ENCODE results near the gene ARL8A. TPM values are rescaled to one million over a fixed set of nuclear protein-coding genes. Genes with fewer than 3 reads are reported as not detected.

ARL8A gene
- total and polyA plus RNA-seq, 2 experiments from 2014 or later, result 30.3 to 32.7 TPM

- H3K79me2 ChIP-seq (replicated peaks; ENCODE audit: insufficient read depth), result no peaks in the 10 kb centered on the region
- H3K27ac ChIP-seq (ENCODE audit: low read depth), result peak overlapping the region; percentile 5; the same call in 1 of the 2 replicates
- Mint-ChIP-seq H3K4me3 (peak overlapping the region; percentile 55), H3K36me3 (ENCODE audit: low read depth) (no peaks in the 10 kb centered on the region), H3K27me3 (ENCODE audit: insufficient read depth, low read depth, poor library complexity) (peaks cover 6% of the 10 kb centered on the region), H3K4me1 (peaks cover 34% of the 10 kb centered on the region), H3K27ac (peak overlapping the region; percentile 95), H3K9me3 (no peaks in the 10 kb centered on the region)
- DNase-seq (ENCODE audit: low spot score), result peak; percentile 86
- no peaks in the 10 kb centered on the region for H4K20me1 ChIP-seq (replicated peaks; ENCODE audit: insufficient read depth)
- H3K4me3 ChIP-seq, result 0 out of 2 replicates have a peak overlapping the region, but pooled peaks have one; percentile 29
- TF ChIP-seq POLR2AphosphoS5 (IDR thresholded peaks at IDR 0.05; ENCODE audit: low read depth), result peak; percentile 54
- TF ChIP-seq CREB1 (CRISPR knock-in tag; IDR thresholded peaks at IDR 0.05; ENCODE audit: low read depth), result peak; percentile 92
- TF ChIP-seq JUNB (IDR thresholded peaks at IDR 0.05; ENCODE audit: unreplicated experiment), result no peak
- H3K36me3 ChIP-seq (ENCODE audit: insufficient read depth), result no peaks in the 10 kb centered on the region
- no peaks in the 10 kb centered on the region for H3K9me2 ChIP-seq (ENCODE audit: insufficient read depth)
- H3K4me2 ChIP-seq, result peak overlapping the region; percentile 23
- H3K27me3 ChIP-seq (ENCODE audit: insufficient read depth), result no peaks in the 10 kb centered on the region
- peak overlapping the region; percentile 0; the same call in 1 of the 2 replicates for H2AFZ ChIP-seq
- H3K4me1 ChIP-seq (ENCODE audit: insufficient read depth), result peaks cover 15% of the 10 kb centered on the region
- peak; percentile 76 for ATAC-seq
- H3F3A ChIP-seq (replicated peaks; ENCODE audit: low read depth), result no peaks in the 10 kb centered on the region
These were observed 38.8 kb downstream of the ARL8A start for GRCh38 chr1:202105571-202106339.

GRCh38 chr1:202104073-202104472 is 40.5 kb downstream of the ARL8A start:
- Mint-ChIP-seq H3K27me3 (ENCODE audit: insufficient read depth, low read depth, poor library complexity) (peaks cover 6% of the 10 kb centered on the region), H3K4me1 (peaks cover 34% of the 10 kb centered on the region), H3K27ac (no peak overlapping the region), H3K9me3 (no peaks in the 10 kb centered on the region), H3K36me3 (ENCODE audit: low read depth) (no peaks in the 10 kb centered on the region), H3K4me3 (no peak overlapping the region)
- ATAC-seq, result no peak
- Histone ChIP-seq H3K4me1 (ENCODE audit: insufficient read depth) (peaks cover 15% of the 10 kb centered on the region), H2AFZ (peak overlapping the region; percentile 56), H3K27me3 (ENCODE audit: insufficient read depth) (no peaks in the 10 kb centered on the region), H3K36me3 (ENCODE audit: insufficient read depth) (no peaks in the 10 kb centered on the region), H3K4me2 (no peak overlapping the region), H3F3A (replicated peaks; ENCODE audit: low read depth) (no peaks in the 10 kb centered on the region), H3K79me2 (replicated peaks; ENCODE audit: insufficient read depth) (no peaks in the 10 kb centered on the region), H4K20me1 (replicated peaks; ENCODE audit: insufficient read depth) (no peaks in the 10 kb centered on the region), H3K27ac (ENCODE audit: low read depth) (no peak overlapping the region; the same call in 1 of the 2 replicates), H3K4me3 (no peak overlapping the region), H3K9me2 (ENCODE audit: insufficient read depth) (no peaks in the 10 kb centered on the region)
- DNase-seq (ENCODE audit: low spot score), result no peak
- TF ChIP-seq CREB1 (CRISPR knock-in tag; IDR thresholded peaks at IDR 0.05; ENCODE audit: low read depth) (no peak), ZNF331 (CRISPR knock-in tag; IDR thresholded peaks at IDR 0.05; ENCODE audit: low read depth) (no peak), CTCF (conservative IDR thresholded peaks at IDR 0.05; ENCODE audit: low read depth in 2 of 2) (no peak), ETS1 (IDR thresholded peaks at IDR 0.05) (no peak), ZNF462 (CRISPR knock-in tag; IDR thresholded peaks at IDR 0.05) (no peak), ZNF114 (CRISPR knock-in tag; IDR thresholded peaks at IDR 0.05) (no peak), STAT1 (IDR thresholded peaks at IDR 0.05; ENCODE audit: unreplicated experiment) (no peak), EZH2 (IDR thresholded peaks at IDR 0.05; ENCODE audit: low read depth, unreplicated experiment) (no peak), POLR2AphosphoS5 (IDR thresholded peaks at IDR 0.05; ENCODE audit: low read depth) (no peak), EZH2phosphoT487 (IDR thresholded peaks at IDR 0.05; ENCODE audit: unreplicated experiment) (no peak), NANOG (IDR thresholded peaks at IDR 0.05; ENCODE audit: borderline replicate concordance) (no peak), JUNB (IDR thresholded peaks at IDR 0.05; ENCODE audit: unreplicated experiment) (no peak)
